Ovary (tissue), 9 donors: ENCODE data around the gene ATRN. TPM values are rescaled to one million over a fixed set of nuclear protein-coding genes. Genes with fewer than 3 reads are reported as not detected.

Source experiments
- DNase-seq, 5 donors: peaks; one replicate each; pipeline ENCODE4 v3.0.0-alpha.2; 2019 to 2020
- H3K27ac ChIP-seq, 2 donors: fragments of 200-600 bp; one replicate each; pipeline versions ENCODE4 v1.5.1 to v1.8.0; 2019 to 2022
- H3K27me3 ChIP-seq: fragments of 200-600 bp; one replicate; pipeline ENCODE4 v1.8.0; 2022
- H3K36me3 ChIP-seq: fragments of 200-600 bp; sonication (generic); one replicate; pipeline ENCODE4 v1.5.1; 2019
- H3K4me1 ChIP-seq: one replicate; pipeline ENCODE4 v1.8.1; 2013; ENCODE audit warnings: mild to moderate bottlenecking, moderate library complexity; ENCODE audit not compliant: insufficient read depth
- H3K4me3 ChIP-seq: fragments of 200-600 bp; sonication (generic); one replicate; pipeline ENCODE4 v1.5.1; 2017
- H3K9me3 ChIP-seq, 2 donors: fragments of 200-600 bp in 1 of 2; sonication (generic) in 1 of 2; one replicate each; pipeline versions ENCODE4 v1.5.1 to v1.8.1; 2013 to 2019; ENCODE audit warnings: mild to moderate bottlenecking in 1 of 2, moderate library complexity in 1 of 2
- CTCF ChIP-seq, 3 donors: fragments of 450-650 bp in 2 of 3; fragments of 200-600 bp in 1 of 3; IDR thresholded peaks; one replicate each; pipeline versions ENCODE4 v1.5.1 to v1.8.0; 2016 to 2022; ENCODE audit warnings: antibody characterized with exemption in 3 of 3, mild to moderate bottlenecking in 1 of 3
- EP300 ChIP-seq: sonication (generic); formaldehyde crosslinking; IDR thresholded peaks from one replicate; pipeline ENCODE4 v1.6.1; 2017; ENCODE audit warnings: antibody characterized with exemption
- POLR2A ChIP-seq: fragments of 450-650 bp; IDR thresholded peaks from one replicate; pipeline ENCODE4 v1.6.1; 2017; ENCODE audit warnings: antibody characterized with exemption, mild to moderate bottlenecking, moderate library complexity
- WGBS, 3 donors: extraction: QIAGEN DNeasy Blood & Tissue Kit in 1 of 3; methylation state at CpG; one replicate each; pipeline versions ENCODE4 v1.1.5 to v1.1.7; 2013 to 2017; 5-methylcytosine and 5-hydroxymethylcytosine counted together
- intact Hi-C, 4 donors: fragments of 100-400 bp; cut with DNase I; formaldehyde crosslinking; loops; one replicate each; pipeline versions ENCODE4 v1.11.0 to v1.15.1; 2022 to 2023
- polyA plus RNA-seq, 2 donors: library from polyadenylated mRNA; stranded (reverse); fragments of 200-250 nt in 1 of 2; fragments of 350-450 nt in 1 of 2; fragmentation: Illumina TruSeq in 1 of 2; extraction: RNeasy Lipid Tissue Mini Kit (QIAGEN cat#74804) in 1 of 2; gene quantifications; one replicate each; pipeline ENCODE4 v1.2.3, GENCODE V29; 2013 to 2014
- total RNA-seq, 7 donors: library from RNA; depleted of rRNA in 2 of 7; stranded (reverse); fragments of >200 nt in 2 of 7; fragmentation: NEBNext Ultra II Directional in 3 of 7; extraction: Animal tissue kit (Norgen Biotek cat#: 25700) in 3 of 7; gene quantifications; one replicate each; pipeline versions ENCODE4 v1.1.0 to v1.2.4, GENCODE V29; 2016 to 2023
- donor health status: DM: no; HTN: no; CAD: no; lungs with moderate emphysema.
- donor health status: DM: no; HTN: no; CAD: no.
- donor health status: Bipolar disorder and iron deficiency.
- donor health status: DM: yes; HTN: yes; CAD: no.
- donor health status: DM: no; HTN: no; CAD: no.
- donor health status: DM: yes; HTN: yes; CAD: no.

Gene ATRN
- total and polyA plus RNA-seq, 9 donors, result 10.3 to 46.2 (median 23.6) TPM

GRCh38 chr20:3667434-3668037, 196.7 kb downstream of the ATRN start:
- Histone ChIP-seq H3K27ac (no peak overlapping the region), H3K4me1 (no peaks in the 10 kb centered on the region), H3K27me3 (no peaks in the 10 kb centered on the region), H3K9me3 (no peaks in the 10 kb centered on the region), H3K4me3 (no peak overlapping the region), H3K36me3 (no peaks in the 10 kb centered on the region)
- 94 to 98% (median 95%) methylated on average over 8 of the region's 8 CpGs for WGBS, 3 donors
- intact Hi-C loops, result no loop called here
- no peak for DNase-seq
- TF ChIP-seq POLR2A (no peak), EP300 (no peak), CTCF (IDR thresholded peaks at IDR 0.05) (no peak)

GRCh38 chr20:3669710-3670367, 199.0 kb downstream of the ATRN start:
- no peaks in the 10 kb centered on the region for H3K9me3 ChIP-seq
- no peaks in the 10 kb centered on the region for H3K27me3 ChIP-seq
- H3K27ac ChIP-seq, result no peak overlapping the region
- TF ChIP-seq CTCF (IDR thresholded peaks at IDR 0.05), result no peak
- no peak for TF ChIP-seq EP300
- no peak for TF ChIP-seq POLR2A
- intact Hi-C loops, result no loop called here
- 87% methylated on average over 13 of the region's 13 CpGs for WGBS, 3 donors
- no peaks in the 10 kb centered on the region for H3K4me1 ChIP-seq
- no peak overlapping the region for H3K4me3 ChIP-seq
- no peaks in the 10 kb centered on the region for H3K36me3 ChIP-seq
- DNase-seq, result no peak

- Histone ChIP-seq H3K4me1 (no peaks in the 10 kb centered on the region), H3K27ac (no peak overlapping the region), H3K27me3 (no peaks in the 10 kb centered on the region), H3K36me3 (no peaks in the 10 kb centered on the region), H3K4me3 (no peak overlapping the region), H3K9me3 (no peaks in the 10 kb centered on the region)
- intact Hi-C loops, result no loop called here
- WGBS, 3 donors, result 82 to 87% (median 84%) methylated on average over 6 of the region's 6 CpGs
- no peak for DNase-seq
- TF ChIP-seq CTCF (IDR thresholded peaks at IDR 0.05), result no peak
- TF ChIP-seq POLR2A, result no peak
- TF ChIP-seq EP300, result no peak
Measured at GRCh38 chr20:3670511-3670910, 199.7 kb downstream of the ATRN start.

DNA sequence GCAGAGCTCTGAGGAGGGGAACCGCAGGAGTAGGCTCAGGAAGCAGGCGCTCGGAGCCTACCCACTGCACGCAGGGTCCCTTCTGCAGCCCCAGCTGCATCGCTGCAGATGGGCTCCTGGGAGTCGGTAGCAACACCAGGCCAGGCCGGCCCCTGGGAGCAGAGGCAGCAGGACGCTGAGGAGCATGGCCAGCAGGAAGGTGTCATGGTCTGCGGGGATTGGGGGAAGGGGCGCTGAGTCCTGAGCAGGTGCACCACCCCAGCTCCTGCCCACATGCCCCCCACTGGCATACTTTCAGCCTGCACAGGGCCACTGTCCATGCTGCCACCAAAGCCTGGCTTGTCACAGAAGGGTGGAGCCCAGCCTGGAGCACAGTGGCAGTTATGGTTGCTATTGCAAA, 200.1 kb downstream of the ATRN start:
- H3K27ac ChIP-seq, result no peak overlapping the region
- TF ChIP-seq CTCF (IDR thresholded peaks at IDR 0.05) (no peak), EP300 (no peak), POLR2A (no peak)
- no peak overlapping the region for H3K4me3 ChIP-seq
- WGBS, 3 donors, result 90 to 91% (median 91%) methylated on average over 8 to 10 of the region's 10 CpGs
- no peak for DNase-seq
- no peaks in the 10 kb centered on the region for H3K4me1 ChIP-seq
- H3K36me3 ChIP-seq, result no peaks in the 10 kb centered on the region
- intact Hi-C loops, result no loop called here
- H3K9me3 ChIP-seq, result no peaks in the 10 kb centered on the region
- no peaks in the 10 kb centered on the region for H3K27me3 ChIP-seq
